Measurements from ENCODE around the gene GRIK5. TPM values are rescaled to one million over a fixed set of nuclear protein-coding genes. Genes with fewer than 3 reads are reported as not detected.
A peak's percentile ranks its signal among the peaks of the same experiment; 100 is the strongest.

GRIK5 gene, protein sequence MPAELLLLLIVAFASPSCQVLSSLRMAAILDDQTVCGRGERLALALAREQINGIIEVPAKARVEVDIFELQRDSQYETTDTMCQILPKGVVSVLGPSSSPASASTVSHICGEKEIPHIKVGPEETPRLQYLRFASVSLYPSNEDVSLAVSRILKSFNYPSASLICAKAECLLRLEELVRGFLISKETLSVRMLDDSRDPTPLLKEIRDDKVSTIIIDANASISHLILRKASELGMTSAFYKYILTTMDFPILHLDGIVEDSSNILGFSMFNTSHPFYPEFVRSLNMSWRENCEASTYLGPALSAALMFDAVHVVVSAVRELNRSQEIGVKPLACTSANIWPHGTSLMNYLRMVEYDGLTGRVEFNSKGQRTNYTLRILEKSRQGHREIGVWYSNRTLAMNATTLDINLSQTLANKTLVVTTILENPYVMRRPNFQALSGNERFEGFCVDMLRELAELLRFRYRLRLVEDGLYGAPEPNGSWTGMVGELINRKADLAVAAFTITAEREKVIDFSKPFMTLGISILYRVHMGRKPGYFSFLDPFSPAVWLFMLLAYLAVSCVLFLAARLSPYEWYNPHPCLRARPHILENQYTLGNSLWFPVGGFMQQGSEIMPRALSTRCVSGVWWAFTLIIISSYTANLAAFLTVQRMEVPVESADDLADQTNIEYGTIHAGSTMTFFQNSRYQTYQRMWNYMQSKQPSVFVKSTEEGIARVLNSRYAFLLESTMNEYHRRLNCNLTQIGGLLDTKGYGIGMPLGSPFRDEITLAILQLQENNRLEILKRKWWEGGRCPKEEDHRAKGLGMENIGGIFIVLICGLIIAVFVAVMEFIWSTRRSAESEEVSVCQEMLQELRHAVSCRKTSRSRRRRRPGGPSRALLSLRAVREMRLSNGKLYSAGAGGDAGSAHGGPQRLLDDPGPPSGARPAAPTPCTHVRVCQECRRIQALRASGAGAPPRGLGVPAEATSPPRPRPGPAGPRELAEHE
- total RNA-seq, result 1 to 10 TPM; 2.1 to 5.9 TPM

DNA sequence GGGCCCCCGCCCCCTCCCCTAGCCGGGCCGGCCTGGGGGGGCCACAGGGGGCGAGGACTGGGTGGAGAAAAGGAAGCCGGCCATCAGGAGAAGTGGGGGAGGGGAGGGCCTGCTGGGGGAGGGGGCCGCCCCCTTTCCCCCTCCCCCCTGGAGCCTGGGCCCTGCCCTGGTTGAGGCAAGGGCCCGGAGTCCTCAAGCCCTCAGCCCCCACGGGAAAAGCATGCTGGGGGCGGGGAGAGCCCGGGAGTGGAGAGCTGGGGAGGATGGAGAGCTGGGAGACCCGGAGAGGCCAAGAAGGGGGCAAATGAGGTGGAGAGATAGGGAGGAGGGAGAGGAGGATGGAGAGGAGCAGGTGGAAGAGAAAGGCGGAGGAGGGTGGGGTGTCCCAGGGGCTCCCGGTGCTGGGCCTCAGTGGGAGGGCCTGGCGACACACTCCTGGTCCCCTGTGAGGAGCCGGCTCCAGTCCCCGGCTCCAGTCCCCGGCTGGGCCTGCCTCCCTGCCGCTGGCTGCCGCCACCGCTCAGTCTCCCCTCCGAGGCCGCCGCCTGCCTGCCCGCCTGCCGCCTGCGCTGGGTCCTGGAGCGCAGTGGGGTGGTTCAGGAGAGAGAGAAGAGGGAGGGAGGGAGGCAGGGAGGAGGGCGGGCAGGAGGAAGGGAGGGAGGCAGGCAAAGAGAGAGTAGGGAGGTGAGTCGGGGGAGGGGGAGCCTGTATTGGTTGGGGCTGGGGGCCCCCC, at the start of gene GRIK5:
Gene GRIK5 (minus strand): TSS at position 588 of the 733 bp plus-strand sequence. CDS start 4,436 bp downstream, outside the sequence.
- Histone ChIP-seq H3K27ac (peak within 1 kb of the TSS in 1 of 4 donors; percentile 25), H3K36me3 (replicated peaks in 1 of 2; ENCODE audit: insufficient read depth in 1 of 2, low read depth in 2 of 2) (no peaks in the 10 kb centered on the region), H3K27me3 (peaks cover 0 to 6% of the 10 kb centered on the region in 2 donors), H3K4me1 (peaks cover 3% of the 10 kb centered on the region), H3K4me3 (no peak within 1 kb of the TSS), H3K9me3 (no peaks in the 10 kb centered on the region)
- TF ChIP-seq, protein P1, sequence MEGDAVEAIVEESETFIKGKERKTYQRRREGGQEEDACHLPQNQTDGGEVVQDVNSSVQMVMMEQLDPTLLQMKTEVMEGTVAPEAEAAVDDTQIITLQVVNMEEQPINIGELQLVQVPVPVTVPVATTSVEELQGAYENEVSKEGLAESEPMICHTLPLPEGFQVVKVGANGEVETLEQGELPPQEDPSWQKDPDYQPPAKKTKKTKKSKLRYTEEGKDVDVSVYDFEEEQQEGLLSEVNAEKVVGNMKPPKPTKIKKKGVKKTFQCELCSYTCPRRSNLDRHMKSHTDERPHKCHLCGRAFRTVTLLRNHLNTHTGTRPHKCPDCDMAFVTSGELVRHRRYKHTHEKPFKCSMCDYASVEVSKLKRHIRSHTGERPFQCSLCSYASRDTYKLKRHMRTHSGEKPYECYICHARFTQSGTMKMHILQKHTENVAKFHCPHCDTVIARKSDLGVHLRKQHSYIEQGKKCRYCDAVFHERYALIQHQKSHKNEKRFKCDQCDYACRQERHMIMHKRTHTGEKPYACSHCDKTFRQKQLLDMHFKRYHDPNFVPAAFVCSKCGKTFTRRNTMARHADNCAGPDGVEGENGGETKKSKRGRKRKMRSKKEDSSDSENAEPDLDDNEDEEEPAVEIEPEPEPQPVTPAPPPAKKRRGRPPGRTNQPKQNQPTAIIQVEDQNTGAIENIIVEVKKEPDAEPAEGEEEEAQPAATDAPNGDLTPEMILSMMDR (IDR thresholded peaks at IDR 0.05), result no peak
- peak in 2 of 3 donors; percentile 18 to 36 for TF ChIP-seq POLR2A (IDR thresholded peaks at IDR 0.05)
- ATAC-seq, result peak; percentile 45
- whole genome bisulfite sequencing, 2 donors, result 11 to 37% methylated on average over 18 to 29 of the region's 29 CpGs
- intact Hi-C loops (cut with DNase I), result no loop called here
- DNase-seq, result peak in 2 of 4 donors; percentile 24 to 29

DNA sequence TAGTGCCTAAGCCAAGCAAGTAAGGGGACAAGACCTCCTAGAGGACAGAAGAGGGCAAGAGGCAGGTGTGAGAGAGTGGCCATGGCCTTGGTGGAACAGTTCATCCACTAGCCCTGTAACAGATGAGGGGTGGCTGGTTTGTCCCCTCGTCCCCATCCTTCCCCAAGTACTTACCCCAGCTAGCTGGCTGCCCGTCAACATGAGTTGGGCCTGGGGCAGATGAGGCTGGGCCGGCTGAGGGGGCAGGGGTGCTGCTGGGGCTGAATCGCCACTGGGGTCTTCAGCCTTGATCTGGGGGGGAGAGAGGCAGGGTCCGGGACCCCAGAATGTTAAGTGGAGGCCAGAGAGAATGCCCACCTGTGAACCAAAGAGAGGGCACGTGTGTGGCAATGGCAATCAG, 47.1 kb upstream of the GRIK5 start:
- H3K4me3 ChIP-seq, result no peak overlapping the region
- intact Hi-C loops (cut with DNase I), result no loop called here
- WGBS, 2 donors, result 88% methylated on average over 6 of the region's 6 CpGs
- no peaks in the 10 kb centered on the region for H3K9me3 ChIP-seq
- no peak overlapping the region for H3K27ac ChIP-seq
- H3K27me3 ChIP-seq, result no peaks in the 10 kb centered on the region
- ATAC-seq (no peak), DNase-seq (no peak)
- no peak for TF ChIP-seq POLR2A (IDR thresholded peaks at IDR 0.05)
- H3K36me3 ChIP-seq (replicated peaks in 1 of 2; ENCODE audit: insufficient read depth in 1 of 2, low read depth in 2 of 2), result no peaks in the 10 kb centered on the region
- H3K4me1 ChIP-seq, result peaks cover 35% of the 10 kb centered on the region

DNA sequence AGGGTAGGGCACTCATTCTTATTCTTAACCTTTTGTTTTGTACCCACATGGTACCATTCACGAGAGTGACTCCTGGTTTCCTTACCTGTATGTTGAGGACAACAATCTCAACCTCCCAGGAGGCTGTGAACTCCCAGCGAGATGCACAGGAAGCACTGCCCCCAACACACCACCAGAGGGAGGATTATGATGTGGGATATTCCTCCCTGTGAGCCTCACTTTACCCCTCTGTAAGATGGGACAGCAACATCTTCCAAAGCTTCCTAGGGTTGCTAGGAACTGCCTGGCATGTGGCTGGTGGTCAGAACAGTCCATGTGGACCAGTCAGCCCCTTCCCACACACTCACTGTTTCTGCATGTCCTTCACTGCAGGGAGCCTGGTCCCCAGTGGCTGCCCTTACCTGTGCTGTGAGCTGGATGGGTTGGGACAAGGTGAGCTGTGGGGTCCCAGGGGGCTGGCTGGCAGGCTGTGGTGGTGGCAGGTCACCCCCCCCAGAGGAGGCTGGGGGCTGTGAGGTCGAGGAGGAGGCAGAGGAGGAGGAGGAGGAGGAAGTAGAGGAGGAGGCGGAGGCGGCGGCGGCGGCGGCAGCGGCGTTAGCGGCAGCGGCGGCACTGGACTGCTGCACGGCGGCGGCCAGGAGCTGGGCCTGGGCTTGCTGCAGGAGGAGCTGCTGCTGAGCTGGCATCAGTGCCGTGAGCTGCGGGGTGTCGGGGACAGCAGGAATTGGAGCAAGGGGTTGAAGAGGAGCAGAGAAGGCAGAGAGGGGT, 46.5 kb upstream of the GRIK5 start:
- Histone ChIP-seq H3K36me3 (replicated peaks in 1 of 2; ENCODE audit: insufficient read depth in 1 of 2, low read depth in 2 of 2) (no peaks in the 10 kb centered on the region), H3K4me3 (no peak overlapping the region), H3K27ac (peak overlapping the region in 3 of 4 donors; percentile 84 to 89 (median 86)), H3K27me3 (no peaks in the 10 kb centered on the region), H3K4me1 (peaks cover 35% of the 10 kb centered on the region), H3K9me3 (no peaks in the 10 kb centered on the region)
- TF ChIP-seq POLR2A (IDR thresholded peaks at IDR 0.05), result no peak
- TF ChIP-seq, protein P1 (IDR thresholded peaks at IDR 0.05), result no peak
- WGBS, 2 donors, result 89 to 94% methylated on average over 19 to 20 of the region's 20 CpGs
- intact Hi-C loops (cut with DNase I), result no loop called here
- DNase-seq (no peak), ATAC-seq (no peak)

DNA sequence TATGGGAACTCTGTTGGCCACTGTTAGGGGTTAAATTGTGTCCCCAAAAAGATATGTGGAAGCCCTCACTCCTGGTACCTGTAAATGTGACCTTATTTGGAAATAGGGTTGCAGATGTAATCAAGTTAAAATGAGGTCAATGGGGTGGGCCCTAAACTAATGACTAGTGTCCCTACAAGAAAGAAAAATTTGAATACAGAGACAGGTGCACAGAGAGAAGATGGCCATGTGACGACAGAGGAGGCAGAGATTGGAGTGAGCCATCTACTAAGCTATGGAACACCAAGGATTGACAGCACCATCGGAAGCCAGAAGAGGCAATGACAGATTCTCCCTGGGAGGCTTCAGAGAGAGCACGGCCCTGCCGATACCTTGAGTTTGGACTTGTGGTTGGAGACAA, 45.7 kb upstream of the GRIK5 start:
- ATAC-seq, result peak; percentile 42
- no peaks in the 10 kb centered on the region for H3K27me3 ChIP-seq
- H3K27ac ChIP-seq, result peak overlapping the region; percentile 84 to 89 (median 85)
- peaks cover 35% of the 10 kb centered on the region for H3K4me1 ChIP-seq
- intact Hi-C loops (cut with DNase I), result no loop called here
- WGBS, 2 donors, result 48 to 57% methylated on average over 4 of the region's 4 CpGs
- H3K4me3 ChIP-seq, result no peak overlapping the region
- no peak for DNase-seq
- H3K36me3 ChIP-seq (replicated peaks in 1 of 2; ENCODE audit: insufficient read depth in 1 of 2, low read depth in 2 of 2), result no peaks in the 10 kb centered on the region
- no peaks in the 10 kb centered on the region for H3K9me3 ChIP-seq
- no peak for TF ChIP-seq POLR2A (IDR thresholded peaks at IDR 0.05)
- TF ChIP-seq, protein P1 (IDR thresholded peaks at IDR 0.05), result no peak
